Hindlimb muscle (tissue), 1 donor: Measurements from ENCODE around the gene CCNA2. TPM values are rescaled to one million over a fixed set of nuclear protein-coding genes. Genes with fewer than 3 reads are reported as not detected.

ENCODE experiments used
- DNase-seq: peaks from one replicate; pipeline ENCODE4 v3.0.0-alpha.2; 2013
- polyA plus RNA-seq: library from polyadenylated mRNA; unstranded; fragments of 120-200 nt; gene quantifications from one replicate; pipeline ENCODE4 v1.2.1, GENCODE V29; 2013; ENCODE audit not compliant: insufficient read length

The CCNA2 gene
- polyA plus RNA-seq, 1 donor: 13.5 TPM

DNA sequence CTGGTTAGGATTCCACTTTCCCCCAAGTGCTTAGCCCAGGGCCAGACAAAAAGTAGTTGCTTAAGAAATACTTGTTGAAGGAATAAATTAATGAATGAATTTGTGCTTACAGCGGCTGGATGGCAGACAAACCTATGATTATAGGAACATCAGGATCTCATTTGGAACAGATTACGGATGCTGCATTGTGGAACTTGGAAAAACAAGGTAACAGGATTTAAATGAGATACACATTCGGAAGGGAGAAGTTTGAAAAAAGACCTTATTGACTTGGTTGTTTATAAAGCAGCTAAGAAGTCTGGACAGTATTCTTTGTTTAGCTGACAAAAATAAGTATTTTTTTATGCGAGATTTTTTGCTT lies 22.0 kb downstream of the CCNA2 start:
- DNase-seq: no peak

DNA sequence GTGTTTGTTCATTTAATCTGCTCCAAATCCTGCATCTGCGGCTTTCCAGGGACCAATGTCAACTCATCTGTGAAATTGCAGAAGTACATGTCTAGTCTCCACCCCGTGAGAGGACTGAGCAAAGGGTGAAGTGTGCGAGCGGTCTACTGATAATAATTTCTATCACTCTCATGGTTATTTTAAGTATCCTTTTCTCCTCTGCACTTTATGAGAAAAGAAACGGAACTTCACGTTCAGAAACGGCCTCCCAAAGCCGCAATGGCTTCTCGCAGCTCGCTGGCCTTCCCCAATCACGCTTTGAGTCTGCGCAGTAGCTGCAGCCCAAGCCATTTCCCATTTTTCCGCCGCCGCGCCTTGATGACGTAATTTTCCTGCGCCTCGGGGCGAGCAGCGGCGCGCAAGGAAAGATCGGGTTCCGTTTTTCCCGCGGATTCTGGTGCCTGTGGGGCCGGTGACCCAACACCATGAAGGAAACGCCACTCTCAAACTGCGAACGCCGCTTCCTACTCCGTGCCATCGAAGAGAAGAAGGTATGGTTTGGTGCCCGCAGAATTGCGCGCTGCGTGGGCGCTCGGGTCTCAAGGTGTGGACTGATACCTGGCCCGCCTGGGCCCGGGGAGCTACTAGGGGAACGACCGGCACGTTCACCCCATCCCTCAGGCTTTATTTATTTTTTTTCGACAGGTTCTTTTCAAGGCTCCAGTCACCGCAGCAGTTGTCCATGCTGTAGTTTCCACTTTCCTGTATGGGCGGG lies 22.5 kb downstream of the CCNA2 start, which contains the start of gene EXOSC9:
Gene EXOSC9 (plus strand): TSS at position 363 of the 754 bp plus-strand sequence. CDS start 102 bp downstream, at position 465.
- peak; percentile 97 for DNase-seq

DNA sequence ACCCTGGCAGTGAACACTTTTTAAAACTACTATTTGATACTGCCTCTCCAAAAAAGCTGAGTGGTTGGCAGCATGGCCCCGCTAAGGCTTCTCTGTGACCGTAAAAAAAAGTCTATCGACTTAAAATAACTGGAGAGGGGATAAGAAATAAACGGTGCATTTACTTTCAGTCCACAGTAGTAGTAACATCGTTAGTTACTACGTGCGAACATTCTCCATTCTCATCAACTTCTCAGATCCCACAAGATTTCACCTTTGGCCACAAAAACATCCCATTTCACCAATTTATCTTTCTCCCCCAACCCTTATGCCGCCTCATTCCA lies 23.1 kb downstream of the CCNA2 start:
- no peak for DNase-seq

DNA sequence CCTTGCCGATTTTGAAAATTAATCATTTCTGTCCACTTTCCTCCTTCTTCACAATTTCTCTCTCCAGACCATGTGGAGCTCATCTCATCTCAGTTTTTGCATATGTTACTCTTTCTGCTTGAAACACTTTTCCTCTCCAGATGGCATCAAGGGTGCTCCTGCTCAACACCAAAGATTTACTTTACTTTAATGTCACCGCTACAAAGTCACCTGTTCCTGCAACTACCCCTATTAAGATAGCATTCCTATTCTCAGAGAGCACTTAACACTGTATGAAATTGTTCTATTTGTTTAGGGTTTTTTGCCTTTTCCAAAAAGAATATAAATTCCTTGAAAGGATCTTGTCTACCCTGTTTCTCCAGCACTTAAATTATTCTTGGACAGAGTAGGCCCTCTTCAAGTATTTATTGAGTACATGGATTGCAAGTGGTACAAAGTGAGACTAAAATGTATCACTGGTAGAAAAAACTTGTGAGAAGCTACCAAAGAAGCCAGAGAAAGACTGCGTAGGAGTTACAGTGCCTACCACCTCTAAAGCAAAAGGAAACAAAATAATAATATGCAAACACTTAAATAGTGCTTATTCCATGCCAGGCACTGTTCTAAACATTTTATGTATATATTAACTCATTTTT lies 23.7 kb downstream of the CCNA2 start:
- no peak for DNase-seq

DNA sequence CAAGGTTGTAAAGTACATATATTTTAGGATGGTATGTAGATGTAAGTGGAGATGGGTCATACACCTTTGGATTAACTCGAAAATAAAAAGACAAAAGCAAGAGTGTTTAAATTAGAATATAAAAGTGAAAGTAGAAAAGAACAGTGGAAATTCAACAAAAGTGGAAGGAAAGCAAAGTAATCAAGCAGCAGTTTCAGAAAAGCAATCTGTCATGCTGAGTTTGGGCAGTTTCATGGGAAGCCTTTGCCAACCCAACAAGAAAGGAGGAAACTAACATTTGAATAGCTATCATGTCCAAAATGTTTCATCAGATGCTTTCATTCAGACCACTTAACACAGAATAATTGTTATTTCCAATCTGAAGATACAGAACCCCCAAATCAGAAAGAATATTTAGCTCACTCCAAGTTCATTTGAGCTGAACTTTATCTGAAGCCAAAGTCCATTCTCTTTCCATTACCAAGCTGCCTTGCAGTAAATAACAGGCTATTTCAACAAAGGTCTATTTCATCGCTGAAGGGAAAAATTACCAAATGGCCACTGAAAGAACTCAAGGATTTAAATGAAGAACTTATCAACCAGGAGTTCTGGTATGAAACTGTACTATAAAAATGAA lies 24.4 kb downstream of the CCNA2 start:
- no peak for DNase-seq

DNA sequence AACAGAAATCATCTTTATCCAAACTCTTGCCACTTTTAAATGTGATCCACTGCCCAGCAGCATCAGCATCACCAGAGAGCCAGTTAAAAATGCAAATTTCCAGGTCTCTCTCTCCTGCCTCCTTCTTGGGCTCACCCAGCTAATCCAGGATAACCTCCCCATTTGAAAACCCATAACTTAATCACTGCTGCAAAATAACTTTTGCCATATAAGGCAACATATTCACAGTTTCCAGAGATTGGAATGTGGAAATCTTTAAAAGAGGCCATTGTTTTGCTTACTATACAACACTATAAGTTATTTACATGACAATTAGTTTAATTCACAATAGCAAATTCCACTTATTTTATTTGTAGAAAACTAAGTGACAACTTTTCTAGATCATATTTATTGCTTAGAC lies 27.4 kb downstream of the CCNA2 start:
- no peak for DNase-seq

DNA sequence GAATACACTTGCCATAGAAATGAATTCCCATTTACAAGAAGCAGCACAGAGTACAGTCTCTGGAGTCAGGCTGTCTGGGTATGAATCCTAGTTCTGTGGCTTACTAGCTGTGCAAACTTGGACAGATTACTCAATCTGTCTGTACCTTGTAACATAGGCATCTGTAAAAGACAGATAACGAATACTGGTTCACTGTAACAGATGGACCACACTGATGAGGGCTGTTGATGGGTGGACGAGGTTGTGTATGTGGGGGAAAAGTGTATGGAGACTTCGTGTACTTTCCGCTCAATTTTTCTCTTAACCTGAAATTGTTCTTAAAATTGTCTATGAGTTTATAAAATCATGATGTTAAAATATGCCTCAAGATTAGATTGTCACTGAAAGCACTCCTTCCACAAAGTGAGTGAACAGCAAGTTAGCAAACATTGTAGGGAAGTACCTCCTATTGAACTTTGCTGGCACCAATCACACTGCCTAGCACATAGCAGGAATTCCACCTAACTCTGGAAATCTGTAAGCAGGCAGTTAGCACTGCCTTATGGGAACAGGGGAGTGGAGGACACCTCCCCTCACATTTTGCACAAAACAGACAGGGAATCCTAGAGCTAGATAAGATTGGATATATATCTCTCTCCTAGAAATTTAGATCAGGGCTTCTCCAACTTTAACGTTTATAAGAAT lies 29.0 kb downstream of the CCNA2 start:
- no peak for DNase-seq

DNA sequence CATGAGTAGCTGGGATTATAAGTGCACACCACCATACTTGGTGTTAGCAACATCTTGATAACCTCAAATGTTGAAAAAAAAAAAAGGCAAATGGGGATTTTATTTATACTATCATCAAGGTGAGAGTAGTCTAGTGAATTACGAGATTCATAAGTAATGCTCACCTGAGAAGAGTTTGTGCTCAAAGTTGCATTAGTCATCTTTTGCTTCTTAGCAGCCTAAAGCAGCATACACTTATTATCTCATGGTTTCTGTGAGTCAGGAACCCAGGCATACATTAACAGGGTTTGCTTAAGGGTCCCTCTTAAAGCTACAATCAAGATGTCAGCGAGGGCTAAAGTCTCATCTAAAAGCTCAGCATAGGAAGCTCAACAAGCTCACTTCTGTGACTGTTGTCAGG lies 30.7 kb downstream of the CCNA2 start:
- DNase-seq: no peak

DNA sequence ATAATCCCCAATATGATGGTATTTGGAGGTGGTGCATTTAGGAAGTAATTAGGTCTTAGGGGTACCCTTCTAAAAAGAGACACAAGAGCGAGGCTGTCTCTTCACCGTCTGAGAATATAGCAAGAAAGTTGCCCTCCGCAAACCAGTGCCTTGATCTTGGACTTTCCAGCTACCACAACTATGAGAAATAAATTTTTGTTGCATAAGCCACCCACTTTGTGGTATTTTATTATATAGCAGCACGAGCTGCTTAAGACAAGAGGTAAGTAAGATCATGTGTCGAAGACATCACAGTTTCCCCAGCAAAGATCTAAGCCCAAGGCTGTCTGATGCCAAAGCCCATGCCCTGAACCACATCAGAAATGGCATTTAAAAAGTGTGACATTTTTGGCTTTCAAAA lies 32.2 kb downstream of the CCNA2 start:
- no peak for DNase-seq

DNA sequence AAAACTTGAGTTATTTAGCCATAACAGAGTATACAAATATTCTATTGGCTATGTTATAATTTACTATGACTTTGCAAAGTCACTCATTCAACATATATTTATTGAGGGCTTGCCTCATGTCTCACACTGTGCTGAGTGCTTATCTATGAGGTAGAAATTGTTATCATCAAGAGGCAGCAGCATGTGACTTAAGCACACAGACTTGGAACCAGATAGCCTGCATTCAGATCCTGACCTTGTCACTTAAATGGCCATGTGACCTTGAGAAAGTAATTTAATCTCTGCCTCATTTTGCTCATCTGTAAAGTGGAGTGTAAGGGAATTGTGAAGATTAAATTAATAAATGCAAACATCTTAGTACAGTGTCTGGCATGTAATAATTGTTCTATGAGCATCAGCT lies 32.7 kb downstream of the CCNA2 start:
- DNase-seq: no peak

DNA sequence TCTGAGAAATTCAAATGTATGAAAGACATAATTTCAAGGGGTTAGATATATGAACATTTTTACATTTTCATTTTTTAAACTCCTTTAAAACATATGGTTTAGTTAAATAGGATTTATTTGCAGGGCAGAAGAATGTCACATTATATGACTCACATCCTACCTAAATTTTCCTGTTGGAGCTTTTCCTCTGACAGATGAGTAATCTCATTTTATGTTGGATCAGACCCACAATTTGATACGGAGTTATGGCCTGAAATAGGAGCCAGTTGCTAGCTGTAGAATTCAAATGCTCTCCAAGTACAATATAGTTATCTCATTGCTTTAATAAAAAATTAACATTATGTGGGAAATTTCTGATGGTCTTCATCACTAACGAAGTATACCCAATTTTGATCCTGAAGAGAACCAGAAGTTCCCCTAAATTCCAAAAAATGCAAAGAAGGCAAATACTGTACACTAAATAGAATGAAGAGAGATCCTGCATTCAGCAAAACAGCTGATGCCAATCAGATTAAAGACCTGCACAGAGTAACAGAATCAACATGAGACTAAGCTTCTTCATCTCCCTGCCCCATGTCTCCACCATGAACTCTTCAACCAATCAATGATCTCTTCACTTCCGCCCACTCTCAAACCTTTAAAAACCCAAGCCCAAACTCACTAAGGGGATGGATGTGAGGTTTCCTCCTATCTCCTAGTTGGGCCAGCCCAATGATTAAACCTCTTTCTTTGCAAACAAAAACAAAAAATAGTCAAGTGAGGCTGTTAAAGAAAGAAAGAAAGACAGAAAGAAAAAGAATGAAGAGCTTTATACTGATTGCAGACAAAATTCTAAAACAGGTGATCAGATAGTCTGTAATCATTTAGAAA lies 33.5 kb downstream of the CCNA2 start:
- DNase-seq: no peak

DNA sequence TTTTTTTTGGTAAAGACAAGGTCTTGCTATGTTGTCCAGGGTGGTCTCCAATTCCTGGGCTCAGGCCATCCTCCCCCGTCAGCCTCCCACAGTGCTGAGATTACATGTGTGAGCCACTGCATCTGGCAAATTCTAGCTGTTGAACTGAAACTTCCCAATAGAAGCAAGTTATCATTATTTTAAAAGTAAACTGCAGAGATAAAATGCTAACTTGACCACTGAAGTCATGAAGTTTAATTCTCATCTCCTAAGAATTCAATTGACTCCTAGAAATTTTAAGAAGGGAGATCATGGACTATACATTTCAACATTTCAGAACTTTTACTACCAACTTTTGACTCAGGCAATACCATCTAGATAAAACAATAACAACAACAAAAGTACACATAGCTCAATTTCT lies 34.2 kb downstream of the CCNA2 start:
- no peak for DNase-seq

DNA sequence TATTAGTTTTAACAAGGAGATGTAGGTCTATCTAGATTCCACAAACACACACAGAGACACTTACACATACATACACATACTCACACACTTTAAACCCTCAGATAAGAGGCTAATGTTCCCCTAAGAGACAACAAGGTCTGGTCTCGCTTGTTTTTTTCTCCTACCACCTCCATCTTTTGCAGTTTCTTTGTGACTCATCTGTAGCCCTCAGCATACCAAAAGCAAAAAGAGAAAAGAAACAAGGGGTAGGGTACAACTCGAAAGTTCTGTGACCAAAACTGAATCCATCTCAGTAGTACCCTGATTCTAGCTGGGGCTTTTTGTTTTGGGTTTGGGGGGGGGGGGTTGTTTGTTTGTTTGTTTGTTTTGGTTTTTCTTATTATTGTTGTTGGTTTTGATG lies 34.8 kb downstream of the CCNA2 start:
- DNase-seq: no peak

DNA sequence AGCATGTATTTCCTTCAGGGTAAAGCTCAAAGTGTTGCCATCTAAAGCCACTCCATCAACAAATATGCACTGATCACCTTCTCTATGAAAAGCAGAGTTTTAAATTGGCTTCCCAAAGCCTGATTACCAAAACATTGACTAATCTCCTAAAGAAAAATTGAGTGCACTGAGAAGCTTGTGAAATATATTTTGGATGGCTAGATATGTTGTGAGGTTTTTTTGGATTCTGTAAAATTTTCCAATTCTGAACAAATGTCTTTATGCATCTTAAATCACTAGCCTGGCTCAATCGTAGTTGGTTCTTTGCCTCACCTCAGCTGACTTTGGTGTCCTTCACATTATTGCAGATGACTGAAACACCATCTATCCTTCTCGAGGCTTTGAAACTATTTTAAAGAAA lies 37.5 kb downstream of the CCNA2 start:
- DNase-seq: no peak

DNA sequence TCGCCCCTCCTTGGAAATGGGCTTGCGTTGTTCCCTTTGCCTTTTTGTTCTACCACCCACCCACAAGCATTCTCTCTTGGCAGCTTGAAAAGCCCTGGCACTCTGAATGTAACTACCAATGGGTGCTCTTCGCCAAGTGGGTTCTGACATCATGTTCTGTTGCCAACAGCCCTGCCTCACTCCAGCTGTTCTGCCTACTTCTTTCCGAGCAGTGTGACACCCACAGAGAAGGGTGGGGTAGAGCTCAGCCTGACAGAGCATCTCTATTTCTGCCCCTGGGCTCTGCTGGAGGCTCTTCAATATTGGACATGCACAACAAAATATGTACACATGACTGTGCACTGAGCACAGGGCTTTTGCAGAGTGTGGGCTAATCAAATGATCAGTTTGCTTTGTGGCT lies 38.2 kb downstream of the CCNA2 start:
- DNase-seq: no peak

DNA sequence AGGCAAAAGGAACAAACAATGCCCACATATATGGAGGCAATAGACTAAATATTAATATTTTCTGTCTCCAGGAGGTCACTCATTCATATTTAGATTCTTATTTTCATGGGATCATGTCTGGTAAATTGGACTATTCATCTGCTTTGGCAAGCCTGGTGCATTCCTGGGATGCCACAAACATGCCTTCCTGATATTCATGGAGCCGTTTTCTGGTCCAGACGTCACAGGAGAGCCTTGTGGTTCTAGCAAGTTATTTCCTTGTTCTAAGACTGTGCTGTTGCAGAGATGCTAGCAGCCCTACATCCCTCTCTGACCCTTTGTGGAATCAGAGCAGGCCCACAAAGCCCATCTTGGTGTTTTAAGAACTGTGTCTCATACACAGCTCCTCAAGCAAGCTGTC lies 38.7 kb downstream of the CCNA2 start:
- DNase-seq: no peak

DNA sequence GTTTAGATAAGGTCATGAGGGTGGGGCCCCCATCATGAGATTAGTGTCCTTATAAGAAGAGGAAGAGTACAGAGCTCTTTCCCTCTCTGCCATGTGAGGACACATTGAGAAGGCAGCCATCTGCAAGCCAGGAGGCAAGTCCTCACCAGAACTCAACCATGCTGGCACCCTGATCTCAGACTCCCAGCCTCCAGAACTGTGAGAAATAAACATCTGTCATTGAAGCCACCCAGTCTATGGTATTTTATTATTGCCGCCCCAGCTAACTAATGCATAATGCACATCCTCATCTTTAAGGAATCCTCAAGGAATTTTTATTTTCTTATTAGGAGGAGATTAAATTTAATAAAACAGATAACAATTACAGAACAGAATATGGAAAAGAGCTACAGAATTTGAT lies 39.3 kb downstream of the CCNA2 start:
- no peak for DNase-seq

DNA sequence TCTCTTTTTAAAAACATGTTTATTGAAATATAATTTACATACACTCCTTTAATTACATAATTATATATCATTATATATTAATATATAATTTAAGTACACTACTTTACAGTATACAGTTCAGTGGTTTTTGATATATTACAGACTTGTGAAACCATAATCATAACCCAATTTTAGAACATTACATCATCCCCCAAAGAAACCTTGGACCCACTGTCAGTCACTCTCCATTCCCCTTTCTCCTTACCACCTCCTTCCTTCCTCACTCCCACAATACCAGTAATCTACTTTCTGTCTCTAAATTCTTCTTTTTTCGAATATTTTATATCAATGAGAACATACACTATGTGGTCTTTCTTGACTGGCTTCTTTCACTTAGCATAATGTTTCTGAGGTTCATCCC lies 40.5 kb downstream of the CCNA2 start:
- no peak for DNase-seq

DNA sequence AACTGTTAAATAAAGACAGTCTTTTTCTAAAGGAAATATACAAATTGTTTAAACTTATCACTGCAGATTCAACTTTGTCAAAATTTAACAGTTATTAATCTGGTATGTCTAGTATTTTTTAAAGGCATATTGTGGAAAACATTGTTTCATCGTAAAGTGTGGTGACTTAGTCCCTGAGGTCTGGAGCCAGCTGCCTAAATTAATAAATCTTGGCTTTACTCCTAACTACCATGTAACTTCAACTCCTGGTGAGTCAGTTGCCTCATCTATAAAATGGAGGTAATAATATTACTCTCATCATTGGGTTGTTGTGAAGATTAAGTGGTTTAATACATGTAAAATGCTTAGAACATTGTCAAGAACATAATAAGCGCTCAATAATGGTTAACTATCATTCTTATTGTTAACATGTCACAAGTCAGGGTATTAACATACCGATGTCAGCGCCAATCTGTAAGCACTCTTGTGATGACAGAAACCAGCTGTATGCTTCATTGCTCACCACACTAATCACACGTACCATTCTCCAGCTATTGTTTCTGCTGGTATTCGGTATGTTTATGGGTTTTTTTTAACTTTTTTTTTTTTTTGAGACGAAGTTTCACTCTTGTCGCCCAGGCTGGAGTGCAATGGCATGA lies 44.6 kb downstream of the CCNA2 start:
- no peak for DNase-seq

DNA sequence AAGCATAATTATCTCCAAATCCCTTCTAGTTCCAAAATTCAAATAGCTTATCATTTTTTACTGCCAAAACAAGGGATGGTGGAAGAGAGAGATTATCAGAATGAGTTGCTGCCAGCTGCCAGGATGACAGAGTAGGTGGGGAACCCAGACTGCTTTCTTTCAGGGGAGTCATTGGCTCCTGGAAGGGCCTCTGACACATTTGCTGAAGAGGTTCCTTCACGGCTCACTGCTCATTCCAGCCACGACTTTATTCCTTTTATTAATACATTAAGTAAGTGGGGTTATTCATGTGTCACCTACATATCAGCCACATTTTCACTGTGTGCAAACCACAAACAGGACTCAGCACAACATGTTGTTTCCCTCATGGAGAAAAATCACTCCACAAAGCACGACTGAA lies 46.1 kb downstream of the CCNA2 start:
- DNase-seq: no peak

DNA sequence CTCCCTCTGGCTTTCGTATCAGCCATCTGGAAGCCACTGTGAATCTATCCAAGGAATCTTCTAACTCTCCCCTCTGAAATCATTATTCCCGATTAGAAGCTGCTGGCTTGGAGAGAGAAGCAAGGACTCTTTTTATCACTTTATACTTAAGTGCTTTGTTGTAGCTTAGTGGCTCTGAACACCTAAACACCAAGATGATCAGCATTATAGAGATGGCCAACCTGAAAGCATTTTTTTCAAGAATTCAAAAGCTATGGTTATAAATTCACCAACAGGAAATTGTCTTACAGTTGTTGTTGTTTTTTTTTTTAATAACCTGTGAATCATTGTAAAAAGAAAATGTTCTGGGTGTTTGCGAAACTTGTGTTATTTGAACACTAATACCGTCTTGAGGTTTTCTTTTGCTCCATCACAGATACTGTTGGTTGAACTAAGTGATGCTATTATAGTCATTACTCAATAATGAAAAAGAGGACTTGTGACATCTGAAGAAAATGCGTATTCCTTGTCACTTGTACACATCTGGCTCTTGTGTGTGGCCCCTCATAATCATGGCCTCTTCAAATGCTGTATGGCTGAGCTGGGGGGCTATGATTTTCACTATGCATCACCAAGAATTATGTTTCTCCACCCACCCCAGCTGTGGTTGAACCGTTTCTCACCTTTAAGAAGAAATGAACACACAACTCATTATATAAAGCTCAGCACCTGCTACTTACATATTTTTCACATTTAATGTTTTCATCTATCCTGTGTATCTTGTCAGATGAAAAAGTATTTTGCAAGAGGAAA lies 46.9 kb downstream of the CCNA2 start:
- no peak for DNase-seq
